GM18951 (cell line): Measurements from ENCODE around the gene TMEM168.
"Not testable (repeated sequence)": the region's sequence is repeated elsewhere in the genome, so short reads cannot be mapped to it uniquely, and the experiment has no call there.

Source experiments
- POLR2A ChIP-seq: IDR thresholded peaks from 4 replicates; pipeline ENCODE4 v1.6.1; 2011; ENCODE audit warnings: mild to moderate bottlenecking; ENCODE audit not compliant: insufficient read length, insufficient read depth; ENCODE audit errors: extremely low read depth
- in situ Hi-C: fragments of 300-500 bp; cut with MboI; formaldehyde crosslinking; loops from one replicate; pipeline ENCODE4 v1.12.0; 2022; ENCODE audit warnings: low sequenced_read_pairs, mixed read lengths, inconsistent platforms; ENCODE audit not compliant: unreplicated experiment

The TMEM168 gene, protein sequence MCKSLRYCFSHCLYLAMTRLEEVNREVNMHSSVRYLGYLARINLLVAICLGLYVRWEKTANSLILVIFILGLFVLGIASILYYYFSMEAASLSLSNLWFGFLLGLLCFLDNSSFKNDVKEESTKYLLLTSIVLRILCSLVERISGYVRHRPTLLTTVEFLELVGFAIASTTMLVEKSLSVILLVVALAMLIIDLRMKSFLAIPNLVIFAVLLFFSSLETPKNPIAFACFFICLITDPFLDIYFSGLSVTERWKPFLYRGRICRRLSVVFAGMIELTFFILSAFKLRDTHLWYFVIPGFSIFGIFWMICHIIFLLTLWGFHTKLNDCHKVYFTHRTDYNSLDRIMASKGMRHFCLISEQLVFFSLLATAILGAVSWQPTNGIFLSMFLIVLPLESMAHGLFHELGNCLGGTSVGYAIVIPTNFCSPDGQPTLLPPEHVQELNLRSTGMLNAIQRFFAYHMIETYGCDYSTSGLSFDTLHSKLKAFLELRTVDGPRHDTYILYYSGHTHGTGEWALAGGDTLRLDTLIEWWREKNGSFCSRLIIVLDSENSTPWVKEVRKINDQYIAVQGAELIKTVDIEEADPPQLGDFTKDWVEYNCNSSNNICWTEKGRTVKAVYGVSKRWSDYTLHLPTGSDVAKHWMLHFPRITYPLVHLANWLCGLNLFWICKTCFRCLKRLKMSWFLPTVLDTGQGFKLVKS

GRCh38 chr7:112789817-112790585, at the start of gene TMEM168:
Gene TMEM168, minus strand, starts transcription at chr7:112790393. Its CDS starts 5,568 bp downstream, at chr7:112784825.
- in situ Hi-C loops = no loop called here

DNA sequence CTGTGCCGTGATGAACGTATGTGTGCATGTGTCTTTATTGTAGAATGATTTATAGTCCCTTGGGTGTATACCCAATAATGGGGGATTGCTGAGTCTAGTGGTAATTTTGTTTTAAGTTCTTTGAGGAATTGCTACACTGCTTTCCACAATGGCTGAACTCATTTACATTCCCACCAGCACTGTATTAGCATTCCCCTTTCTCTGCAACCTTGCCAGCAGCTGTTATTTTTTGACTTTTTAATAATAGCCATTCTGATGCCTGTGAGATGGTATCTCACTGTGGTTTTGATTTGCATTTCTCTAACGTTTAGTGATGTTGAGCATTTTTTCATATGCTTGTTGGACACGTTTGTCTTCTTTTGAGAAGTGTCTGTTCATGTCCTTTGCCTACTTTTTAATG, 45.7 kb upstream of the TMEM168 start:
- in situ Hi-C loops = not testable (repeated sequence)

More at GRCh38 chr7:112789817-112790585, at the start of gene TMEM168:
- peak; percentile 70 for TF ChIP-seq POLR2A

- in situ Hi-C loops = no loop called here
Observed at GRCh38 chr7:112833082-112833481, 42.9 kb upstream of the TMEM168 start.

GRCh38 chr7:112830769-112831168, 40.6 kb upstream of the TMEM168 start:
- in situ Hi-C loops = no loop called here
- TF ChIP-seq POLR2A = no peak

More at GRCh38 chr7:112833082-112833481, 42.9 kb upstream of the TMEM168 start:
- no peak for TF ChIP-seq POLR2A

DNA sequence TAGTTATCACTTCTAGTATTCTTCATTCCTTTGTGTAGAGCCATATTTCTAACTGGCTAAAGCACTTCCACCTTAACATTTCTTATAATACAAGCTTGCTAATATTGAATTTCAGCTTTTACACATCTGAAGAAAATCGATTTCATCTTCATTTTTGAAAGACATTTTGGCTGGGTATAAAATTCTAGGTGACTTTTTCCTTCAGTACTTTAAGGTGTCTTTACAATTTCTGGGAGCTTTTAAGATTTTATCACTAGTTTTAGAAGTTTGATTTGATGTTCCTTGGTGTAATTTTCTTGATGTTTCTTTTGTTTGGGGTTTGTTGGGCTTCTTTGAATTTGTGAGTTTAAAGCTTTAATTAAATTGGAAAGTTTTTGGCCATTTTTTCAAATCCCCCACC, 38.5 kb upstream of the TMEM168 start:
- in situ Hi-C loops = no loop called here

GRCh38 chr7:112821345-112821744, 31.2 kb upstream of the TMEM168 start:
- in situ Hi-C loops = no loop called here
- no peak for TF ChIP-seq POLR2A

More for the DNA sequence above, 38.5 kb upstream of the TMEM168 start:
- TF ChIP-seq POLR2A = no peak

GRCh38 chr7:112819536-112819935, 29.3 kb upstream of the TMEM168 start:
- TF ChIP-seq POLR2A = no peak
- in situ Hi-C loops = no loop called here

DNA sequence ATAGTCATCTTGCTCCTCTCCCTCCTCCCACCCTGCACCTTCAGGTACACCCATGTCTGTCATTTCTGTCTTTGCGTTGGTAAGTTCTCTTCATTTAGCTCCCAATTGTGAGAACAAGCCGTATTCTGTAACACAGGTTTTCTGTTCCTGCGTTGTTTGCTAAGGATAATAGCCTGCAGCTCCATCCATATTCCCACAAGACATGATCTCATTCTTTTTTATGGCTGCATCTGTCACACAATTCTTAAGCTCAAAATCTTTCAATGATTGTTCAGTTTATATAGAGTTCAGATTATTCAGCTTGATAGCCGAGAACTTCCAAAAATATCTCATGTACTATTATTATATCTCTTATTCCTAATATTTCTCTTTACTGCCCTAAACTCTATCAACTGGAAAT, 16.0 kb upstream of the TMEM168 start:
- no peak for TF ChIP-seq POLR2A
- in situ Hi-C loops = no loop called here

- in situ Hi-C loops = no loop called here
- TF ChIP-seq POLR2A = no peak
Observed at GRCh38 chr7:112802406-112802805, 12.2 kb upstream of the TMEM168 start.

- no peak for TF ChIP-seq POLR2A
- in situ Hi-C loops = no loop called here
Observed at GRCh38 chr7:112800486-112800885, 10.3 kb upstream of the TMEM168 start.

- no peak for TF ChIP-seq POLR2A
- in situ Hi-C loops = no loop called here
Observed at GRCh38 chr7:112799448-112800120, 9.4 kb upstream of the TMEM168 start.

DNA sequence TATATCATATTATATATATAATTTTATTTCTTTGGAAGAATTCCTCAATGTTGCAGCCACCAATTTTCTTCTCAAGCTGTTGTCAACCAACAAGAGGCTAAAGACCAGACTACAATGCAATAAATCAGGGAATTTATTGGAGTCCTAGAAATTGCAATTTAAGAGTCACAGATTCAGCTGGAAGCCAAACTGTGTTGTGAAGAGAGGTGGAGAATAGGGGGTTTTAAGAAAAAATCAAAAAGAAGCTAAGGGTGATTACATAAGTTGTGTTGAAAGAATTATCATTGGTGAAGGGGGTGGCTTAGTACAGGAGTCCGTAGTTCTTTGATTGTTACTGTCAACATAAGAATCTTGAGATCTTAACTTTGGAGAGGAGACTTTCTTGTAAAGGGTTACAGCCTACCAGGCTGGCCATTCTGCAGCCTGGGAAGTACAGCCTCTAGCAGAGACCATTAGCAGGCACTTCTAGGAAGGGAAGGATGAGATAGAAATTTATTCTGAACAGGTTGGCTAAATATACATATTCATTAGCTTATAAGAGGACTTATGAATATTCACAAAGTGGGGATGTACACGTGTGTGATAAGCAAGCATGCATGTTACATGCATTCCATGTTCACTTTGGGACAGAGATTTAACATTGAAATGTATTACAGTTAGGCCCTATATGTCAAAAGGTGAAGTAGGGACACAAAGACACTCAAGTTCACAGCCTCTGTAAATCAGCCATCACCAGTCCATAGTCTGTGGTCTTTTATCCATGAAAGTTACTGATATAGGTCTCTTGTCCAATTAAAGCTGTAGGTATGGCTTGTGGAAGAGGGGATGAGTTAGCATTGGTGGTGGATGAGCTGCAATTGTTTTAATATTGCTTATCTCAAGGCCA, 8.3 kb upstream of the TMEM168 start:
- in situ Hi-C loops = no loop called here
- no peak for TF ChIP-seq POLR2A

DNA sequence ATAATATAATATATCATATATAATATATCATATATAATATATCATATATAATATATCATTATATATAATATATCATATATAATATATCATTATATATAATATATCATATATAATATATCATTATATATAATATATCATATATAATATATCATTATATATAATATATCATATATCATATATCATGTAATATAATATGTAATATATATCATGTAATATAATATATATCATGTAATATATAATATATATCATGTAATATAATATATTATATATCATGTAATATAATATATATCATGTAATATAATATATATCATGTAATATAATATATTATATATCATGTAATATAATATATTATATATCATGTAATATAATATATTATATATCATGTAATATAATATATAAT, 6.4 kb upstream of the TMEM168 start:
- in situ Hi-C loops = not testable (repeated sequence)
